Skeletal muscle cell (primary cell): Measurements from ENCODE around the gene PAIP2B.

ENCODE experiments used
- DNase-seq: peaks from one replicate; pipeline ENCODE4 v3.0.0-alpha.2; 2010; ENCODE audit warnings: low read depth
- H3K4me3 ChIP-seq: 2 replicates; pipeline ENCODE4 v1.5.1; 2011; ENCODE audit warnings: low read depth, mild to moderate bottlenecking, control low read depth, low read length, moderate library complexity

The PAIP2B gene

DNA sequence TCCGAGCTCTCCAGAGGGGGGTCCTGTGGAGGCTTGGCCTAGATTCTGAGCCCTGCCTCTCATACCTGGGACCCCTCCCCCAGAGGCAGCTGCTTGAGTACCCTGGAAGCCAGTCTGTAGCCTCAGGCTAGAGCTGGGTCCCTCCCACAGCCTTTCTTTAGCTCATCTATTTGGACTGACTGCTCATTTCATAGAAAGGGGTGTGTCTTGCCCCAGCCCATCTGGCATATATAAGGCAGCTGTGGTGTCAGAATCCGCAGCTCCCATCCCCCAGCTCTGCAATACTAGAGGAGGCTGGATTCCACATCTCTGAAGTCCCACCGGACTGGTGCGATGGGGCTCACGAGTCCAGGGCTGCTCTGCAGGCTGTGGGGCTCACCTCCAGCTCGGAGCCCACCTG, 70.3 kb downstream of the PAIP2B start:
- H3K4me3 ChIP-seq = peak overlapping the region; percentile 17
- peak; percentile 9 for DNase-seq

- no peak for DNase-seq
- no peak overlapping the region for H3K4me3 ChIP-seq
These were observed 71.1 kb downstream of the PAIP2B start for GRCh38 chr2:71155846-71156245.

- no peak for DNase-seq
- no peak overlapping the region for H3K4me3 ChIP-seq
These were observed 72.1 kb downstream of the PAIP2B start for GRCh38 chr2:71154798-71155197.

DNA sequence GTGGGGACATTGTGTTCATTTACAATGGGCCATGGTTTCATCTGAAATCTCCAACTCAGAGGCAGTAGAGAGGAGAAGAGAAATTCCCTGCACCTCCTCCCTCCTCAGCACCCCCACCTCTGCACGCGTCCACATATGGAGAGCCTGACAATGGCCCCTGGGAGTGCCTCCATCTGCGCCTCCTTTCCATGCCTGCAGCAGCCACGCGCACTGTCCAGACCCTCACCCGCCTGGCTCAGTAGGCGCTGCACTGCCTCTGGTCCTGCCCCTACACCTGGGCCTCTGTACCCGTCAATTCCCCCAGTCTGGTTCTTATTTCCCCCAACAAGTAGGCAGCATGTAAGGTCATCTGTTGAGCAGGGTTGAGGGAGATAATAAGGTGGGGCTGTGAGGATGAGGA, 72.6 kb downstream of the PAIP2B start:
- no peak for DNase-seq
- H3K4me3 ChIP-seq = no peak overlapping the region

GRCh38 chr2:71153585-71154224, 73.2 kb downstream of the PAIP2B start:
- H3K4me3 ChIP-seq = no peak overlapping the region
- DNase-seq = no peak

GRCh38 chr2:71151620-71152019, 75.3 kb downstream of the PAIP2B start:
- DNase-seq = no peak
- no peak overlapping the region for H3K4me3 ChIP-seq

DNA sequence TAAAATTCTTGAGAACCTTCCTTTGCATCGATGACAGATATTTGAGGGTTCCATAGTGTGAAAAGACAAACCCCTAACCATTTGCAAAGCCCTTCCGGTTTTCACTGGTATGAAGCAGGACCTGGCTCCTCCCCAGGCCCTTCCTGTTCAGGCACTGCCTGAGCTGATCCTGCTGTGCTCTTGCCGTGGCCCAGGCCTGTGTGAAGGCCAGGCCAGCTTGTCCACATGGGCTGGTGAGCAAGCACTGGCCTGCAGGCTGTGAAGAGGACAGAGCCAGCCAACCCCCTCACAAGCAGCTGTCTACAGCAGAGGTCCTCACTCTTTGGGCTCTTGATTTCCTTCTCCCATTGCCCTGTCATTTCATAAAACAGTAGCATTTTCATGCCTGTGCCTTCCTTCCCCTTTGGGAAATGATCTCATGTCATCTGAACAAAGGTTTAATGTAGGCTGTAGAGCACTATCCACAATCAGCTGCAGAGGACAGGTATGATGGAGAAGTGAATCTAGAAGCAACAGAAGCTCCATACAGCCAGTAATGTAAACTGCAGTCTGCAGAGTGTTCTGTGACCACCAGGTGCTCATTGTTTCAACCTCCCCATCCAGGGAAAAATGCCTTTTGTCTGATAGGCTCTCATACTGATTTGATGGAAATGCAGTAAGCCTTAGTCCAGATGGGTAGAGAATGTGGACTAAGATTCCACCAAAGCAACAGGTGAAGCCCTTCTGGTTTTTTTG, 76.7 kb downstream of the PAIP2B start:
- DNase-seq = no peak
- no peak overlapping the region for H3K4me3 ChIP-seq

GRCh38 chr2:71148506-71149063, 78.3 kb downstream of the PAIP2B start:
- no peak for DNase-seq
- H3K4me3 ChIP-seq = no peak overlapping the region

DNA sequence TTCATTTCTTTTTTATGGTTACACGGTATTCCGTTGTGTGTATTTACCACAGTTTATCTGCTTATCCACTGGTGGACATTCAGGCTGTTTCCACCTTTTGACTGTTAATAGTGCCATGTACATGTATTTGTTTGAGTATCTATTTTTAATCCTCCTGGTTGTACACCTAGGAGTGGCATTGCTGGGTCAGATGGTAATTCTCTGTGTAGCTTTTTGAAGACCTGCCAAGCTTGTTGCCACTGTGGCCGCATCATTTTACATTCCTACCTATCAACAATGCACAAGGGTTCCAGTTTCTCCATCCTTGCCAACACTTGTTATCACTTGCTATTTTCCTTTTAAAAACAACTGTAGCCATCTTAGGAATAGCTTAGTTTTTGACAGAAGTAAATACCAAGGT, 83.1 kb downstream of the PAIP2B start:
- no peak overlapping the region for H3K4me3 ChIP-seq
- no peak for DNase-seq

DNA sequence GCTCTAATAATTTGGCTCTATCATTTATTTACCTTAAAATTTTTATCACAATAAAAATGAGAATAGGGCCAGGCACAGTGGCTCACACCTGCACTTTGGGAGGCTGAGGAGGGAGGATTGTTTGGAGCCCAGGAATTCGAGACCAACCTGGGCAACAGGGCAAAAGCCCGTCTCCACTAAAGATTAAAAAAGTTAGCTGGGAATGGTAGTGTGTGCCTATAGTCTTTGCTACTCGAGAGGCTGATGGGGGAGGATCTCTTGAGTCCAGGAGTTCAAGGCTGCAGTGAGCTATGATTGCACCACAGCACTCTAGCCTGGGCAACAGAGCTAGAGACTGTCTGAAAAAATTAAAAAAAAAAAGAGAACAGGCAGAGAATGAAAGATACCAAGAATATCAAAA, 90.7 kb downstream of the PAIP2B start:
- no peak for DNase-seq
- no peak overlapping the region for H3K4me3 ChIP-seq

- DNase-seq = no peak
- no peak overlapping the region for H3K4me3 ChIP-seq
These were observed 93.3 kb downstream of the PAIP2B start for GRCh38 chr2:71133603-71134002.
